Activated CD8-positive, alpha-beta memory T cell treated with anti-CD3 and anti-CD28 coated beads, Interleukin-2, amount 10 ng/mL, durations not matched to agents 7 days and 5 days (primary cell): ENCODE measurements around the gene ZNF385B. TPM values are rescaled to one million over a fixed set of nuclear protein-coding genes. Genes with fewer than 3 reads are reported as not detected.
"Not testable (repeated sequence)": the region's sequence is repeated elsewhere in the genome, so short reads cannot be mapped to it uniquely, and the experiment has no call there.

Experiments
- ATAC-seq: fragments of 150-1000 bp; cut with Tn5 transposase; one replicate; pipeline ENCODE4 v1.10.0; 2021; ENCODE audit warnings: moderate library complexity
- CTCF ChIA-PET: fragments of 350-600 bp; sonication (Branson Sonifier 250); formaldehyde crosslinking; loops from one replicate; lab custom pipeline; 2021; ENCODE audit warnings: antibody characterized with exemption; lab: Charles Lee
- DNase-seq: peaks from one replicate; pipeline ENCODE4 v3.0.0-alpha.2; 2020
- H3K27ac Mint-ChIP-seq: one replicate; pipeline ENCODE4 v1.8.0; 2021; ENCODE audit warnings: mild to moderate bottlenecking, mixed read lengths
- H3K27me3 Mint-ChIP-seq: one replicate; pipeline ENCODE4 v1.8.0; 2021; ENCODE audit warnings: mixed read lengths
- H3K36me3 Mint-ChIP-seq: one replicate; pipeline ENCODE4 v1.8.0; 2021; ENCODE audit warnings: mild to moderate bottlenecking, mixed read lengths
- H3K4me1 Mint-ChIP-seq: one replicate; pipeline ENCODE4 v1.8.0; 2021; ENCODE audit warnings: mixed read lengths
- H3K4me3 Mint-ChIP-seq: one replicate; pipeline ENCODE4 v1.8.0; 2021; ENCODE audit warnings: mild to moderate bottlenecking, moderate library complexity, mixed read lengths
- H3K9me3 Mint-ChIP-seq: one replicate; pipeline ENCODE4 v1.8.0; 2022; ENCODE audit warnings: low read depth, mixed read lengths
- total RNA-seq, 2 experiments: library from RNA; stranded (reverse); gene quantifications; one replicate each; pipeline ENCODE4 v1.2.3, GENCODE V29; 2021

ZNF385B gene
- total RNA-seq, 2 experiments from 2014 or later, result not detected

GRCh38 chr2:179470992-179471391 lies 390.4 kb downstream of the ZNF385B start:
- no peak overlapping the region for H3K4me3 Mint-ChIP-seq
- no peak for DNase-seq
- H3K27me3 Mint-ChIP-seq, result no peaks in the 10 kb centered on the region
- no peak overlapping the region for H3K27ac Mint-ChIP-seq
- H3K36me3 Mint-ChIP-seq, result no peaks in the 10 kb centered on the region
- CTCF ChIA-PET, result no interaction called here
- H3K9me3 Mint-ChIP-seq, result peaks cover 1% of the 10 kb centered on the region
- no peaks in the 10 kb centered on the region for H3K4me1 Mint-ChIP-seq
- ATAC-seq, result no peak

DNA sequence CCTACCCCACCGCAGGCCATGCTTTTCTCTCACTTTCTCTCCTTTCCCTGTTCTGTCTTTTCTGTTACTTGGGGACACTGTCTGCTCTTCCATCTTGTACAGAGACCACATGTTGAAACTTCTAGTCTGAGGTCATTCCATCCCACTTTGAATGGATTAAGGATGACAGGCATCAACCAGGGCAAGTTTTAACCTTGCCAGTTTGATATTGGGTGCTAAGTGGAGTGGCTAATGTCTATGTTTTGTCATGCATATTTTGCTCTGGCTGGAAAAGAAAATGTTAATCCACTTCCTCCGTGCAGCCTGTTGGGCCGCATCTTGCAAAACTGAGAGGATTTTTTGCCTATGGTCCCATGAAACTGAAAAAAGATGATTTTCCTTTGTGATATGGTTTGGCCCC lies 391.3 kb downstream of the ZNF385B start:
- no peaks in the 10 kb centered on the region for H3K27me3 Mint-ChIP-seq
- DNase-seq, result no peak

GRCh38 chr2:179467960-179468359 lies 393.5 kb downstream of the ZNF385B start:
- Mint-ChIP-seq H3K27ac (no peak overlapping the region), H3K27me3 (no peaks in the 10 kb centered on the region), H3K4me1 (no peaks in the 10 kb centered on the region), H3K9me3 (peaks cover 4% of the 10 kb centered on the region), H3K4me3 (no peak overlapping the region), H3K36me3 (no peaks in the 10 kb centered on the region)
- CTCF ChIA-PET, result interaction anchor here (0.7 to 1.7 kb wide), 2 partner anchors 11 to 249 kb away, joined by 3 to 5 read pairs; no protein-coding TSS in a partner anchor
- DNase-seq, result no peak
- no peak for ATAC-seq

More for the DNA sequence above, 391.3 kb downstream of the ZNF385B start:
- Mint-ChIP-seq H3K4me1 (no peaks in the 10 kb centered on the region), H3K9me3 (peaks cover 2% of the 10 kb centered on the region), H3K4me3 (no peak overlapping the region), H3K36me3 (no peaks in the 10 kb centered on the region), H3K27ac (no peak overlapping the region)
- no peak for ATAC-seq
- CTCF ChIA-PET, result no interaction called here

DNA sequence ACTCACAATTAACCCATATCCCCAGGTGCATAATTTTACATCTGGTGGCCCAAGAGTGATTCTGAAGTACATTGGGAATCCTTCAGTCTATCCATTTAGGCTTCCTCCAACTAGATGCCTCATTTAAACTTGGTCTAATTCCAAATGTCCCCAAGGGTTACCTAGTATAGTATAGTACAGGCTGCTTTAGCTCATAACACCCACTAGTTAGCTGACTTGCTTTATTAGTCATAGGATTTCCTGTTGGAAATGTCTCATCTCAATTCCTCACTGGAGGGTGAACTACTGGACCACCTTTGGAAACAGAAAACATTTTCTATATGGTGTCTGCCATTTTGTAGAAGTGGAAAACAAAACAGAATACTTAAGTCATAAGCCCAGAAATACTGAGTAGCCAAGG lies 394.3 kb downstream of the ZNF385B start:
- no peak for DNase-seq

GRCh38 chr2:179461420-179461819 lies 400.0 kb downstream of the ZNF385B start:
- no peak for DNase-seq
- Mint-ChIP-seq H3K4me1 (no peaks in the 10 kb centered on the region), H3K4me3 (no peak overlapping the region), H3K27ac (no peak overlapping the region), H3K9me3 (peaks cover 6% of the 10 kb centered on the region), H3K36me3 (no peaks in the 10 kb centered on the region), H3K27me3 (no peaks in the 10 kb centered on the region)
- ATAC-seq, result no peak
- CTCF ChIA-PET, result no interaction called here

More for the DNA sequence above, 394.3 kb downstream of the ZNF385B start:
- Mint-ChIP-seq H3K36me3 (no peaks in the 10 kb centered on the region), H3K9me3 (peaks cover 4% of the 10 kb centered on the region), H3K4me3 (no peak overlapping the region), H3K4me1 (no peaks in the 10 kb centered on the region), H3K27ac (no peak overlapping the region), H3K27me3 (no peaks in the 10 kb centered on the region)
- CTCF ChIA-PET, result interaction anchor here (1.7 kb wide), 1 partner anchor 11 kb away, joined by 5 read pairs; no protein-coding TSS in a partner anchor
- ATAC-seq, result no peak

- no peak for DNase-seq
- CTCF ChIA-PET, result no interaction called here
- H3K27me3 Mint-ChIP-seq, result no peaks in the 10 kb centered on the region
- no peak for ATAC-seq
- no peak overlapping the region for H3K4me3 Mint-ChIP-seq
- no peaks in the 10 kb centered on the region for H3K4me1 Mint-ChIP-seq
- no peak overlapping the region for H3K27ac Mint-ChIP-seq
- peaks cover 5% of the 10 kb centered on the region for H3K9me3 Mint-ChIP-seq
- no peaks in the 10 kb centered on the region for H3K36me3 Mint-ChIP-seq
These were observed 401.1 kb downstream of the ZNF385B start for GRCh38 chr2:179460181-179460929.

DNA sequence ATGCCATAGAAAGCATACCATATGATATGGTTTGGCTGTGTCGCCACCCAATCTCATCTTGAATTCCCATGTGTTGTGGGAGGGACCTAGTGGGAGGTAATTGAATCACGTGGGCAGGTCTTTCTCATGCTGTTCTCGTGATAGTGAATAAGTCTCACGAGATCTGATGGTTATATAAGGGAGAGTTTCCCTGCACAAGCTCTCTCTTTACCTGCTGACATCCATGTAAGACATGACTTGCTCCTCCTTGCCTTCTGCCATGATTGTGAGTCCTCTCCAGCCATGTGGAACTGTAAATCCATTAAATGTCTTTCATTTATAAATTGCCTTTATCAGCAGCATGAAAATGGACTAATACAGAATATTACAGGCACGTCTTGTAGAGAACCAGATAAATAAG lies 403.3 kb downstream of the ZNF385B start:
- DNase-seq, H3K4me1 Mint-ChIP-seq, H3K27ac Mint-ChIP-seq, CTCF ChIA-PET, H3K27me3 Mint-ChIP-seq, H3K36me3 Mint-ChIP-seq, ATAC-seq, H3K4me3 Mint-ChIP-seq, H3K9me3 Mint-ChIP-seq: not testable (repeated sequence)

- no peaks in the 10 kb centered on the region for H3K4me1 Mint-ChIP-seq
- CTCF ChIA-PET, result no interaction called here
- H3K9me3 Mint-ChIP-seq, result peaks cover 2% of the 10 kb centered on the region
- no peaks in the 10 kb centered on the region for H3K36me3 Mint-ChIP-seq
- DNase-seq, result no peak
- no peaks in the 10 kb centered on the region for H3K27me3 Mint-ChIP-seq
- no peak for ATAC-seq
- H3K4me3 Mint-ChIP-seq, result no peak overlapping the region
- no peak overlapping the region for H3K27ac Mint-ChIP-seq
These were observed 405.6 kb downstream of the ZNF385B start for GRCh38 chr2:179455824-179456223.

DNA sequence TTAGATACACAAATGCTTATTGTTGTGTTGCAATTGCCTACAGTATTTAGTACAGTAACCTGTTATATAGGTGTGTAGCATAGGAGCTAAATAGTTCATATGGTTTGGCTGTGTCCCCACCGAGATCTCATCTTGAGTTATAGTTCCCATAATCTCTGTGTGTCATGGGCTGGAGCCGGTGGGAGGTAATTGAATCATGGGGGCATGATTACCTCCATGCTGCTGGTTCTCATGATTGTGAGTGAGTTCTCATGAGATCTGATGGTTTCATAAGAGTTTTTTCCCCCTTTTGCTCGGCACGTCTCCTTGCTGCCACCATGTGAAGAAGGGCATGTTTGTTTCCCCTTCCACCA lies 406.3 kb downstream of the ZNF385B start:
- CTCF ChIA-PET, result interaction anchor here (1.5 kb wide), 1 partner anchor 15 kb away, joined by 4 read pairs; no protein-coding TSS in a partner anchor
- Mint-ChIP-seq H3K9me3 (peaks cover 2% of the 10 kb centered on the region), H3K27ac (no peak overlapping the region), H3K27me3 (no peaks in the 10 kb centered on the region), H3K4me1 (no peaks in the 10 kb centered on the region), H3K36me3 (no peaks in the 10 kb centered on the region), H3K4me3 (no peak overlapping the region)
- no peak for DNase-seq
- no peak for ATAC-seq

GRCh38 chr2:179454443-179455171 lies 406.8 kb downstream of the ZNF385B start:
- ATAC-seq (no peak), DNase-seq (no peak)
- Mint-ChIP-seq H3K4me3 (no peak overlapping the region), H3K27me3 (no peaks in the 10 kb centered on the region), H3K9me3 (peaks cover 2% of the 10 kb centered on the region), H3K36me3 (no peaks in the 10 kb centered on the region), H3K27ac (no peak overlapping the region), H3K4me1 (no peaks in the 10 kb centered on the region)
- CTCF ChIA-PET, result interaction anchor here (1.5 kb wide), 1 partner anchor 14 kb away, joined by 4 read pairs; no protein-coding TSS in a partner anchor

- H3K4me1 Mint-ChIP-seq, result no peaks in the 10 kb centered on the region
- DNase-seq, result no peak
- no peaks in the 10 kb centered on the region for H3K27me3 Mint-ChIP-seq
- no peaks in the 10 kb centered on the region for H3K36me3 Mint-ChIP-seq
- H3K27ac Mint-ChIP-seq, result no peak overlapping the region
- H3K9me3 Mint-ChIP-seq, result no peaks in the 10 kb centered on the region
- CTCF ChIA-PET, result no interaction called here
- H3K4me3 Mint-ChIP-seq, result no peak overlapping the region
- ATAC-seq, result no peak
These were observed 412.4 kb downstream of the ZNF385B start for GRCh38 chr2:179449010-179449409.

GRCh38 chr2:179447839-179448447 lies 413.5 kb downstream of the ZNF385B start:
- no peak for DNase-seq

GRCh38 chr2:179447421-179447820 lies 414.0 kb downstream of the ZNF385B start:
- DNase-seq (no peak), ATAC-seq (no peak)
- Mint-ChIP-seq H3K27ac (no peak overlapping the region), H3K27me3 (no peaks in the 10 kb centered on the region), H3K4me1 (no peaks in the 10 kb centered on the region), H3K36me3 (no peaks in the 10 kb centered on the region), H3K9me3 (no peaks in the 10 kb centered on the region), H3K4me3 (no peak overlapping the region)
- CTCF ChIA-PET, result no interaction called here

More at GRCh38 chr2:179447839-179448447, 413.5 kb downstream of the ZNF385B start:
- H3K27me3 Mint-ChIP-seq, result no peaks in the 10 kb centered on the region
- CTCF ChIA-PET, result no interaction called here
- no peaks in the 10 kb centered on the region for H3K4me1 Mint-ChIP-seq
- no peak overlapping the region for H3K4me3 Mint-ChIP-seq
- H3K9me3 Mint-ChIP-seq, result no peaks in the 10 kb centered on the region
- H3K36me3 Mint-ChIP-seq, result no peaks in the 10 kb centered on the region
- H3K27ac Mint-ChIP-seq, result no peak overlapping the region
- no peak for ATAC-seq
